C4-2B (cell line): Measurements from ENCODE around the gene ZFAND6.

ENCODE experiments used
- H3K27ac ChIP-seq: fragments of 450-650 bp; 2 replicates; pipeline ENCODE4 v1.5.1; 2017
- CTCF ChIP-seq: fragments of 450-650 bp; conservative IDR thresholded peaks from 2 replicates; pipeline ENCODE4 v1.5.1; 2017; ENCODE audit warnings: mild to moderate bottlenecking
- ZFX ChIP-seq: fragments of 450-650 bp; IDR thresholded peaks from 2 replicates; pipeline ENCODE4 v1.6.1; 2017

The ZFAND6 gene

GRCh38 chr15:80186066-80186465 lies 126.6 kb downstream of the ZFAND6 start:
- TF ChIP-seq CTCF (no peak), ZFX (no peak)
- no peak overlapping the region for H3K27ac ChIP-seq

DNA sequence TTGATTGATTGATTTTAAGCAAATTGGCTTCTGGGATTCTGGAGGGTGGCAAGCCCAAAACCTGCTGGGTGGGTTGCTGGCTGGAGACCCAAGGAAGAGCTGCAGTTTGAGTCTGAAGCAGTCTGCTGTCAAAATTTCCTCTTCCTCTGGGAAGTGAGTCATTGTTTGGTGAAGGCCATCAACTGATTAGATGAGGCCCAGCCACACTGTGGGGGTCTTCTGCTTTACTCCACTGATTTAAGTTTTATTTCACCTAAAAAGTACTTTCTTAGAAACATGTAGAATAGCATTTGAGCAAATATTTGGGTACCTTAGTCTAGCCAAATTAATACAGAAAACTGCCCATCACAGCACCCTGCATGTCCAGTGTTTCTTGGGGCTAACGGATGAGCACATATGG lies 127.1 kb downstream of the ZFAND6 start:
- H3K27ac ChIP-seq: no peak overlapping the region

More for the DNA sequence above, 127.1 kb downstream of the ZFAND6 start:
- TF ChIP-seq ZFX: no peak
- TF ChIP-seq CTCF: no peak
